Glutamatergic neuron (in vitro differentiated cells): ENCODE data around the gene CDC14A. TPM values are rescaled to one million over a fixed set of nuclear protein-coding genes. Genes with fewer than 3 reads are reported as not detected.
A peak's percentile ranks its signal among the peaks of the same experiment; 100 is the strongest.

ENCODE experiments used
- DNase-seq: peaks from one replicate; pipeline ENCODE4 v3.0.0; 2022
- H3K27ac Mint-ChIP-seq: one replicate; pipeline ENCODE4 v1.8.0; 2020; ENCODE audit warnings: mild to moderate bottlenecking, mixed read lengths, inconsistent platforms; ENCODE audit not compliant: unreplicated experiment
- H3K27me3 Mint-ChIP-seq: one replicate; pipeline ENCODE4 v1.8.0; 2020; ENCODE audit warnings: mild to moderate bottlenecking, moderate library complexity, mixed read lengths, inconsistent platforms; ENCODE audit not compliant: unreplicated experiment
- H3K36me3 Mint-ChIP-seq: one replicate; pipeline ENCODE4 v1.8.0; 2020; ENCODE audit warnings: mild to moderate bottlenecking, mixed read lengths, inconsistent platforms; ENCODE audit not compliant: unreplicated experiment
- H3K4me1 Mint-ChIP-seq: one replicate; pipeline ENCODE4 v1.8.0; 2020; ENCODE audit warnings: mild to moderate bottlenecking, low read depth, mixed read lengths, inconsistent platforms; ENCODE audit not compliant: unreplicated experiment
- H3K4me3 Mint-ChIP-seq: one replicate; pipeline ENCODE4 v1.8.0; 2020; ENCODE audit warnings: mild to moderate bottlenecking, mixed read lengths, inconsistent platforms; ENCODE audit not compliant: unreplicated experiment
- H3K9me3 Mint-ChIP-seq: one replicate; pipeline ENCODE4 v1.8.0; 2020; ENCODE audit warnings: mild to moderate bottlenecking, moderate library complexity, mixed read lengths, inconsistent platforms; ENCODE audit not compliant: unreplicated experiment
- total RNA-seq: library from RNA; stranded (reverse); fragmentation: NEBNext Ultra II Directional; extraction: Animal tissue kit (Norgen Biotek cat#: 25700); gene quantifications from one replicate; pipeline ENCODE4 v1.2.1, GENCODE V29; 2021; ENCODE audit not compliant: unreplicated experiment
- TF ChIP-seq, protein P1 (sequence below): fragments of 200-600 bp; sonication (generic); IDR thresholded peaks from one replicate; pipeline ENCODE4 v1.5.0; 2021; ENCODE audit not compliant: partially characterized antibody, unreplicated experiment

The CDC14A gene
- total RNA-seq, 1 donor from 2014 or later, result 9.2 TPM

DNA sequence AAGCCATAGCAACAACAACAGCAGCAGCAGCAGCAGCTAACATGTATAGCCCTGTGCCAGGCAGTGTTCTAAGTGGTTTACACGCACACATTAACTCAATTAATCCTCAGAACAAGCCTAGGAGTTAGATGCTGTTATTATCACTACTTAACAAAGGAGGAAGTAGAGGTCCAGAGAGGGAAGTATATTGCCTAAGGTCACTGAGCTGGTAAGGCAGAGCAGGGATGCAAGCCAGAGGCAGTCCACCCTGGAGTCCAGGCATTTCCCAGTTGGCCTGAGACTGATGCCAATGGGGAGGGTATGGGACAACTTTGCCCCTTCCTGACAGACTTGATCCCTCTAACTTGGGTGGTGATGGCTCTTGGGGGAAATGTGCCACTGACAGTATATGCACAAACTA lies 6.8 kb downstream of the CDC14A start:
- TF ChIP-seq, protein P1, sequence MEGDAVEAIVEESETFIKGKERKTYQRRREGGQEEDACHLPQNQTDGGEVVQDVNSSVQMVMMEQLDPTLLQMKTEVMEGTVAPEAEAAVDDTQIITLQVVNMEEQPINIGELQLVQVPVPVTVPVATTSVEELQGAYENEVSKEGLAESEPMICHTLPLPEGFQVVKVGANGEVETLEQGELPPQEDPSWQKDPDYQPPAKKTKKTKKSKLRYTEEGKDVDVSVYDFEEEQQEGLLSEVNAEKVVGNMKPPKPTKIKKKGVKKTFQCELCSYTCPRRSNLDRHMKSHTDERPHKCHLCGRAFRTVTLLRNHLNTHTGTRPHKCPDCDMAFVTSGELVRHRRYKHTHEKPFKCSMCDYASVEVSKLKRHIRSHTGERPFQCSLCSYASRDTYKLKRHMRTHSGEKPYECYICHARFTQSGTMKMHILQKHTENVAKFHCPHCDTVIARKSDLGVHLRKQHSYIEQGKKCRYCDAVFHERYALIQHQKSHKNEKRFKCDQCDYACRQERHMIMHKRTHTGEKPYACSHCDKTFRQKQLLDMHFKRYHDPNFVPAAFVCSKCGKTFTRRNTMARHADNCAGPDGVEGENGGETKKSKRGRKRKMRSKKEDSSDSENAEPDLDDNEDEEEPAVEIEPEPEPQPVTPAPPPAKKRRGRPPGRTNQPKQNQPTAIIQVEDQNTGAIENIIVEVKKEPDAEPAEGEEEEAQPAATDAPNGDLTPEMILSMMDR, result no peak
- Mint-ChIP-seq H3K27ac (no peak overlapping the region), H3K9me3 (no peaks in the 10 kb centered on the region)

DNA sequence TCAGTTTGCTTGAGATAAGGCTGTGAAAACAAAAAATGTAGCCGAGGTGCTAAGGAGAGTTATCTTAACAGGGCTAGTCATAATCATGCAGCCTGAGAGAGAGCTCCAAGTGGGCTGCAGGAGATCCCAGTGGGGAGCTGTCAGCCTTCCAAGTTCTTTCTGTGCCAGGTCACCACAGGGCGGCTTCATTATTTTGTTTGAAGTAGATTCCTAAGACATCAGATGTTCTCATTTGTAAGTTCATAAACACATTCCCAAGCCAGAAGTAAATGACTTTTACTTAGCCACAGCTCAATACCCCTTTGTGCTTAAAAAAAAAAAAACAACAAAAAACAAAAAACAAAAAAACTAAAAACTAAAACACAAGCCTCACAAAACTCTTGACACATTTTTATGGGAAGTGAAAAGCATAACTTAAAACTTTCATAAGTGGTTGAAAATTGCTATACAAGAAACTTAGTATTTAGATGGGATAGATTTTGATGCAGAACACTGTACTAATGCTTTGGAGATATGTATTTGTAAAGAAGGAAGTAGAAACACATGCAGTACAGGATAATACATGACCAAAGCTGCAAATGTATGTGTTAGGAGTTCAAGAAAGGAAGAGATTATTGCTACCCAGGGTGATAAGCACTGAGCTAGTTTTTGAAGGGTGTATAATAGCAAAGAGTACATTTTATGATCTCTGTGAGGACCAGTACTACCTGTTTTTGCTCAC lies 8.6 kb downstream of the CDC14A start:
- no peaks in the 10 kb centered on the region for H3K9me3 Mint-ChIP-seq
- no peak overlapping the region for H3K27ac Mint-ChIP-seq
- no peaks in the 10 kb centered on the region for H3K36me3 Mint-ChIP-seq
- DNase-seq, result no peak
- no peak overlapping the region for H3K4me3 Mint-ChIP-seq
- TF ChIP-seq, protein P1, result no peak
- H3K27me3 Mint-ChIP-seq, result no peaks in the 10 kb centered on the region
- H3K4me1 Mint-ChIP-seq, result peaks cover 7% of the 10 kb centered on the region

More for the DNA sequence above, 6.8 kb downstream of the CDC14A start:
- Mint-ChIP-seq H3K4me3 (no peak overlapping the region), H3K4me1 (peaks cover 21% of the 10 kb centered on the region), H3K36me3 (no peaks in the 10 kb centered on the region), H3K27me3 (no peaks in the 10 kb centered on the region)
- no peak for DNase-seq

DNA sequence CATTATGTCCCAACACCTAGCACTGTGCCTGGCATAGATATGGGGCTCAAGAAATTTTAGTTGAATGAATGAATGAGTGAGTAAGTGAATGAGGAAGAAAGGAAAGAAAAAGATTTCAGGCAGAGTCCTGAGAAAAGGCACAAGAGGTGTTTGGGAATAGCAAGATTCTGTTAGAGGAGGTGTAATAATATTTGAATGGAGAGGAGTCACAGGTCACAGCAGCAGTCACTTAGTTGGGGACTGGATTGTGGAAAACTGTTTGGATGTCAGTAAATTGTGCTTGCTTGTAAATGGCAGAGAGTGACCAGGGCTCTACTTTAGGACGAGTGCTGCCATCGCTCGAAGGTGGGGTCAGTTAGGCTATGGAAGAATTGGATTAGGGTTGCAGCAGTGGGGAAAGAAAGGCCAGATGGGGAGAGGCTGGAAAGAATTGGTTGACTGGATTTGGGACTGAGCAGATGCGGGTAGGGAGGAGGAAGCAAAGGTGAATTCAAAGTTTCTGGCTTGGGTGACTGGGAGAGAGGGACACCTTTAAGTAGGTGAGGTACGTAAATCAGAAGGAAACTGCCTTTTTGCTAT lies 9.3 kb downstream of the CDC14A start:
- Mint-ChIP-seq H3K4me3 (no peak overlapping the region), H3K27ac (no peak overlapping the region), H3K4me1 (peaks cover 7% of the 10 kb centered on the region), H3K9me3 (no peaks in the 10 kb centered on the region), H3K36me3 (no peaks in the 10 kb centered on the region), H3K27me3 (no peaks in the 10 kb centered on the region)
- no peak for DNase-seq
- TF ChIP-seq, protein P1, result no peak

DNA sequence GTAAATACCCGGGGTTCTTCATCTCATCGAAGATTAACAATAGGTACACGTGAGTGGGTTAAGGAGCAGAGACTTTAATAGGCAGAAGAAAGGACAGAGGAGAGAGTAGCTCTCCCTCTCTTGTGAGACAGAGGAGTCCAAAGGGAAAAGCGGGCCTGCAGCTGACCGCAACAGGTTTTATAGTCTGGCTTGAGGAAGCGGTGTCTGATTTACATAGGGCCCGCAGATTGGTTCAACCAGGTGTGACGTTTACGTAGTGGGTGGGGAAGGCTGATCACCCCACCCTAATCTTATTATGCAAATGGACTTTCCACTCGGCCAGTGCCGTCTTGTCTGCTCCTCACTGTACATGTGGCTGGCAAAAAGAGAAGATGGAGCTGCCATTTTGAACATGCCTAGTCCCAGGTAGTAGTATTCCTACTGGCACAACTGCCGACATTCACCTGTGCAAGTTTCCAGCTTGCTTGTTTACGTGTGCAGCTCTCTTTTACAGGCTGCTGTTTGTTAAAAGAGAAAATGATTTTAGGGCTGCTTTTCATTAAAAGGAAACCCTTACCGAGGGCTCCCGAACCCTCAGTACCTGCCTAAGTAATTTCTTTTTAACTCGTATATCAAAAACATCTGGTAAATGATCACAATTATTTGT lies 10.6 kb downstream of the CDC14A start:
- Mint-ChIP-seq H3K27ac (no peak overlapping the region), H3K36me3 (no peaks in the 10 kb centered on the region), H3K4me1 (peaks cover 7% of the 10 kb centered on the region), H3K4me3 (no peak overlapping the region), H3K9me3 (no peaks in the 10 kb centered on the region), H3K27me3 (no peaks in the 10 kb centered on the region)
- peak; percentile 26 for DNase-seq
- TF ChIP-seq, protein P1, result no peak

DNA sequence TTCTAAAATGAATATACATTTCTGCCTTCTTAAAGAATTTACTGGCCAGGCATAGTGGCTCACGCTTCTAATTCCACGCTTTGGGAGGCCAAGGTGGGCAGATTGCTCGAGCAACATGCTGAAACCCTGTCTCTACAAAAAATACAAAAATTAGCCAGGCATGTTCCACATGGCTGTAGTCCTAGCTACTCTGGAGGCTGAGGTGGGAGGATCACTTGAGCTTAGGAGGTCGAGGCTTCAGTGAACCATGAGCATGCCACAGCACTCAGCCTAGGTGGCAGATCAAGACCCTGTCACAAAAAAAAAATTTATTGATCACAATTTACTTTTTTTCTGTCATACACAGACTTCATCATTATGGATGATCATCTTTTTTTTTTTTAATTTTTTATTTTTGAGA lies 11.5 kb downstream of the CDC14A start:
- H3K4me3 Mint-ChIP-seq, result no peak overlapping the region
- DNase-seq, result no peak
- TF ChIP-seq, protein P1, result no peak
- H3K27me3 Mint-ChIP-seq, result no peaks in the 10 kb centered on the region
- no peaks in the 10 kb centered on the region for H3K36me3 Mint-ChIP-seq
- H3K9me3 Mint-ChIP-seq, result no peaks in the 10 kb centered on the region
- peaks cover 7% of the 10 kb centered on the region for H3K4me1 Mint-ChIP-seq
- H3K27ac Mint-ChIP-seq, result no peak overlapping the region
